Peyer's patch (tissue), 4 donors: Measurements from ENCODE around the gene AJAP1.

Experiments used
- CTCF ChIP-seq, 6 experiments: fragments of 450-650 bp in 4 of 6; fragments of 200-600 bp in 2 of 6; sonication (generic) in 1 of 6; IDR thresholded peaks; one replicate each; pipeline ENCODE4 v1.5.1; 2017 to 2019; ENCODE audit warnings: antibody characterized with exemption in 6 of 6, mild to moderate bottlenecking in 3 of 6, moderate library complexity in 1 of 6
- POLR2A ChIP-seq, 2 donors: fragments of 450-650 bp; IDR thresholded peaks; one replicate each; pipeline ENCODE4 v1.5.1; 2017; ENCODE audit warnings: antibody characterized with exemption in 2 of 2, mild to moderate bottlenecking in 2 of 2, moderate library complexity in 2 of 2

GRCh38 chr1:4728319-4729089 is 74.1 kb downstream of the AJAP1 start:
- TF ChIP-seq CTCF (IDR thresholded peaks at IDR 0.05) (no peak), POLR2A (IDR thresholded peaks at IDR 0.05) (no peak)
